Neural cell (in vitro differentiated cells): ENCODE measurements around the gene ISOC2.

Experiments
- EP300 ChIP-seq: fragments of 450-650 bp; conservative IDR thresholded peaks from 2 replicates; pipeline ENCODE4 v1.6.1; 2014; ENCODE audit warnings: antibody characterized with exemption, mild to moderate bottlenecking, moderate library complexity; ENCODE audit not compliant: poor library complexity, severe bottlenecking
- EZH2 ChIP-seq: fragments of 200-600, 300-800 bp; shearing (Covaris generic), sonication (generic); IDR thresholded peaks from 2 replicates; pipeline ENCODE4 v1.6.1; 2014; ENCODE audit warnings: antibody characterized with exemption, low read length, borderline replicate concordance, mild to moderate bottlenecking; ENCODE audit not compliant: insufficient read depth, poor library complexity, severe bottlenecking
- POLR2AphosphoS5 ChIP-seq: IDR thresholded peaks from 2 replicates; pipeline ENCODE4 v1.6.1; 2012
- RAD21 ChIP-seq: fragments of 450-650 bp; conservative IDR thresholded peaks from 2 replicates; pipeline ENCODE4 v1.6.1; 2014; ENCODE audit warnings: antibody characterized with exemption, mild to moderate bottlenecking, moderate library complexity
- SMC3 ChIP-seq: fragments of 450-650 bp; conservative IDR thresholded peaks from 2 replicates; pipeline ENCODE4 v1.6.1; 2014; ENCODE audit warnings: antibody characterized with exemption, mild to moderate bottlenecking, moderate library complexity; ENCODE audit not compliant: poor library complexity
- TAF1 ChIP-seq: IDR thresholded peaks from 2 replicates; pipeline ENCODE4 v1.6.1; 2012; ENCODE audit warnings: low read depth
- TF ChIP-seq, protein P1 (sequence below): fragments of 450-650 bp; IDR thresholded peaks from 2 replicates; pipeline ENCODE4 v1.5.1; 2014; ENCODE audit warnings: antibody characterized with exemption, mild to moderate bottlenecking, moderate library complexity; ENCODE audit not compliant: poor library complexity, severe bottlenecking
- TF ChIP-seq, protein P2 (sequence below): IDR thresholded peaks from 2 replicates; pipeline ENCODE4 v1.6.1; 2012; ENCODE audit warnings: borderline replicate concordance

DNA sequence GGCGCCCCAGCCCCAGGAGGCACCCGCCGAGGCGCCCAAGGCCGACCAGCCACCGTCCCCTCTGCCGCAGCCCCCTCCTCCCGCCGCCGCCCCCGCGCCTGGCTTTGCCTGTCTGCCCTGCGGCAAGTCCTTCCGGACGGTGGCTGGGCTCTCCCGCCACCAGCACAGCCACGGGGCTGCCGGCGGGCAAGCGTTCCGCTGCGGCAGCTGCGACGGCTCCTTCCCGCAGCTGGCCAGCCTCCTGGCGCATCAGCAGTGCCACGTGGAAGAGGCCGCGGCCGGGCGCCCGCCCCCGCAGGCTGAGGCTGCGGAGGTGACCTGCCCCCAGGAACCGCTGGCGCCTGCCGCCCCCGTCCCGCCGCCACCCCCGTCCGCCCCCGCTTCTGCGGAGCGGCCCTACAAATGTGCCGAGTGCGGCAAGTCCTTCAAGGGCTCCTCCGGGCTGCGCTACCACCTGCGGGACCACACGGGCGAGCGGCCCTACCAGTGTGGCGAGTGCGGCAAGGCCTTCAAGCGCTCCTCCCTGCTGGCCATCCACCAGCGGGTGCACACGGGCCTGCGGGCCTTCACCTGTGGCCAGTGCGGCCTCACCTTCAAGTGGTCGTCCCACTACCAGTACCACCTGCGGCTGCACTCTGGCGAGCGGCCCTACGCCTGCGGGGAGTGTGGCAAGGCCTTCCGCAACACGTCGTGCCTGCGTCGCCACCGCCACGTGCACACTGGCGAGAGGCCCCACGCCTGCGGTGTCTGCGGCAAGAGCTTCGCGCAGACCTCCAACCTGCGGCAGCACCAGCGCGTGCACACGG, 20.9 kb upstream of the ISOC2 start:
- TF ChIP-seq, protein P1, sequence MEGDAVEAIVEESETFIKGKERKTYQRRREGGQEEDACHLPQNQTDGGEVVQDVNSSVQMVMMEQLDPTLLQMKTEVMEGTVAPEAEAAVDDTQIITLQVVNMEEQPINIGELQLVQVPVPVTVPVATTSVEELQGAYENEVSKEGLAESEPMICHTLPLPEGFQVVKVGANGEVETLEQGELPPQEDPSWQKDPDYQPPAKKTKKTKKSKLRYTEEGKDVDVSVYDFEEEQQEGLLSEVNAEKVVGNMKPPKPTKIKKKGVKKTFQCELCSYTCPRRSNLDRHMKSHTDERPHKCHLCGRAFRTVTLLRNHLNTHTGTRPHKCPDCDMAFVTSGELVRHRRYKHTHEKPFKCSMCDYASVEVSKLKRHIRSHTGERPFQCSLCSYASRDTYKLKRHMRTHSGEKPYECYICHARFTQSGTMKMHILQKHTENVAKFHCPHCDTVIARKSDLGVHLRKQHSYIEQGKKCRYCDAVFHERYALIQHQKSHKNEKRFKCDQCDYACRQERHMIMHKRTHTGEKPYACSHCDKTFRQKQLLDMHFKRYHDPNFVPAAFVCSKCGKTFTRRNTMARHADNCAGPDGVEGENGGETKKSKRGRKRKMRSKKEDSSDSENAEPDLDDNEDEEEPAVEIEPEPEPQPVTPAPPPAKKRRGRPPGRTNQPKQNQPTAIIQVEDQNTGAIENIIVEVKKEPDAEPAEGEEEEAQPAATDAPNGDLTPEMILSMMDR: no peak
- TF ChIP-seq SMC3 (no peak), EZH2 (no peak), POLR2AphosphoS5 (no peak), RAD21 (no peak), EP300 (no peak), TAF1 (no peak)
- TF ChIP-seq, protein P2, sequence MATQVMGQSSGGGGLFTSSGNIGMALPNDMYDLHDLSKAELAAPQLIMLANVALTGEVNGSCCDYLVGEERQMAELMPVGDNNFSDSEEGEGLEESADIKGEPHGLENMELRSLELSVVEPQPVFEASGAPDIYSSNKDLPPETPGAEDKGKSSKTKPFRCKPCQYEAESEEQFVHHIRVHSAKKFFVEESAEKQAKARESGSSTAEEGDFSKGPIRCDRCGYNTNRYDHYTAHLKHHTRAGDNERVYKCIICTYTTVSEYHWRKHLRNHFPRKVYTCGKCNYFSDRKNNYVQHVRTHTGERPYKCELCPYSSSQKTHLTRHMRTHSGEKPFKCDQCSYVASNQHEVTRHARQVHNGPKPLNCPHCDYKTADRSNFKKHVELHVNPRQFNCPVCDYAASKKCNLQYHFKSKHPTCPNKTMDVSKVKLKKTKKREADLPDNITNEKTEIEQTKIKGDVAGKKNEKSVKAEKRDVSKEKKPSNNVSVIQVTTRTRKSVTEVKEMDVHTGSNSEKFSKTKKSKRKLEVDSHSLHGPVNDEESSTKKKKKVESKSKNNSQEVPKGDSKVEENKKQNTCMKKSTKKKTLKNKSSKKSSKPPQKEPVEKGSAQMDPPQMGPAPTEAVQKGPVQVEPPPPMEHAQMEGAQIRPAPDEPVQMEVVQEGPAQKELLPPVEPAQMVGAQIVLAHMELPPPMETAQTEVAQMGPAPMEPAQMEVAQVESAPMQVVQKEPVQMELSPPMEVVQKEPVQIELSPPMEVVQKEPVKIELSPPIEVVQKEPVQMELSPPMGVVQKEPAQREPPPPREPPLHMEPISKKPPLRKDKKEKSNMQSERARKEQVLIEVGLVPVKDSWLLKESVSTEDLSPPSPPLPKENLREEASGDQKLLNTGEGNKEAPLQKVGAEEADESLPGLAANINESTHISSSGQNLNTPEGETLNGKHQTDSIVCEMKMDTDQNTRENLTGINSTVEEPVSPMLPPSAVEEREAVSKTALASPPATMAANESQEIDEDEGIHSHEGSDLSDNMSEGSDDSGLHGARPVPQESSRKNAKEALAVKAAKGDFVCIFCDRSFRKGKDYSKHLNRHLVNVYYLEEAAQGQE: no peak
